GM12873 (cell line): ENCODE data around the gene SFMBT1.

Experiments
- CTCF ChIP-seq: IDR thresholded peaks from 2 replicates; pipeline ENCODE4 v1.5.1; 2012; ENCODE audit warnings: low read depth, mild to moderate bottlenecking, moderate library complexity, low read length, control low read depth; ENCODE audit not compliant: insufficient read depth; ENCODE audit errors: missing control alignments

Gene SFMBT1

GRCh38 chr3:53028641-53029040, 17.2 kb downstream of the SFMBT1 start:
- TF ChIP-seq CTCF: no peak

GRCh38 chr3:53027254-53027844, 18.5 kb downstream of the SFMBT1 start:
- no peak for TF ChIP-seq CTCF

DNA sequence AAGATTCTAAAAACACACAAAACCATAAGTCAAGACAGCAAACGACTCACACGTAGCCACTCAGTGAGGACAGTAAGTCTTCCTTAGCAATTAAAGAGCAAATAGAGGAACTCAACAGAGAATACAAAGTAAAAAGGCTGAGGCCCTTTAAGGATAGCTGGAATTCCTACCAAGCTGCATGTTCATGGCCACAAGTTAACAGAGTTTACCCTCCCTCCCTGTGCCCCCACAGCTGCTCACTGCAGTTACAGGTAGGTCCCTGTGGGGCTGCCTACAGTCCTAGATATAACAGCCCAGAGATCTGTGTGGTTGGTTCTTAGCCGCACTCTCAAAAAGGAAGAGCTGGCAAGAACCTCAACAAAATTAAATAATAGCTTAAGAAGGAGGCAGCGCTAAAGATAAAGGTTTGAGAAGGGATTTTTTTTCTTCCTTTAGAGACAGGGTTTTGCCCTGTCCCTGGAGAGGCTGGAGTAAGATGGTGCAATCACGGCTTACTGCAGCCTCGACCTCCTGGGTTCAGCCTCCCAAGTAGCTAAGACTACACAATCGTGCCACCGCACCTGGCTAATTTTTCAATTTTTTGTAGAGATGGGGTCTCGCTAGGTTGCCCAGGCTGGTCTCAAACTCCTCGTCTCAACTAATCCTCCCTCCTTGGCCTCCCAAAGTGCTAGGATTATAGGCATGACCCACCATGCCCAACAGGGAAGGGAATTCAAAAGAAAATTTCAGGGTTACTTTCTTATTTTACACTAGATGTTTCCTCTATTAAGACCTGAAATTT, 19.3 kb downstream of the SFMBT1 start:
- no peak for TF ChIP-seq CTCF

- TF ChIP-seq CTCF: no peak
Measured at GRCh38 chr3:53024315-53024714, 21.6 kb downstream of the SFMBT1 start.

DNA sequence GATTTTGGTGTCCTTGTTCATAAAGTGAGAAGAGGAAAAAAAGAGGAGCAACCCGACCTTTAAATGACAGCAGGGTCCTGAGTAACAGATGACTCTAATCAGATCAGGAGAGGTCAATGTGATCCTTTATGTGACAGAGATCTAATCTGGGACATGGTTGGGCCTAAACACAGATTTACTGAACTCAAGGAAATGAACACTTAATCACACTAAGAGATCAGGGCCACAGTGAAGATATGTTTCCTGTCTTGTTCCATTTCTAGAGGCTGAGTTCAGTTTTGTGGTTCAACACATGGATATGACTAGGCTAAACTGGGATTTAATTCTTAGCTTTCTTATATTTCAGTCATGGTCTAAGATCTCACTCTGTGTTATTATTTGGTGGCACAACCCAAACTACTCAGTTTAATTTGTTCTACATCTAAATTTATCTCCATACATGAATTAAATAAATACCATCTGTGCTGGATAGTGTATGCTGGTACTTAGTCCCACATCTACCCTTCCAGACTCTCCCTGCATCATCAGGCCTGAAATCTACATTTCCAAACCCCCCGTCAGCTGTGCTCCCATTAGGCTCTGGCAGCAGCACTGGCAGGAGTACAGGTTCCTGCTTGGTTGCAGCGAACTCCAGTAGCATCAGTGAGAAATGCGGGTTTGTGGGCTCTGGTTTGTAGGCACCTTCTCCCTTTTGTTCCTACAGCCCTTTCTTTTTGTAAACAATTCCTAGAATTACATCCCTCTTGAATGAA, 22.6 kb downstream of the SFMBT1 start:
- TF ChIP-seq CTCF: no peak

DNA sequence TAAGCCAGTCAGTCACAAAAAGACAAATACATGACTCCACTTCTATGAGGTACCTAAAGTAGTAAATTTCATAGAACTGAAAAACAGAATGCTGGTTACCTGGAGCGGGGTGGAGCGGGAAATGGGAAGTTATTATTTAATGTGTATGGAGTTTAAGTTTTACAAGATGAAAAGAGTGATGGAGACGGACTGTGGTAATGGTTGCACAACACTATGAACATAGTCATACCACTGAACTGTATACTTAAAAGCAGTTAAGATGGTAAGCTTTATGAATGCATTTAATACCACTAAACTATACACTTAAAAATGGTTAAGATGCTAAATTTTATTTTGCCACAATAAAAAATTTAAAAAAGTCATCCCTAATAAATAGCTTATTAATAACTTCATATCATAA, 23.2 kb downstream of the SFMBT1 start:
- no peak for TF ChIP-seq CTCF

- TF ChIP-seq CTCF: no peak
Measured at GRCh38 chr3:53016236-53016635, 29.6 kb downstream of the SFMBT1 start.
